ENCODE data around the gene NPTX2.
"Not testable (repeated sequence)": the region's sequence is repeated elsewhere in the genome, so short reads cannot be mapped to it uniquely, and the experiment has no call there.

The NPTX2 gene

GRCh38 chr7:98617051-98617959, at the start of gene NPTX2:
Gene NPTX2 (plus strand): TSS chr7:98617285. CDS start chr7:98617462, 177 bp downstream.
- FAIRE-seq, result no peak

- no peak for FAIRE-seq
These were observed 49.1 kb upstream of the NPTX2 start for GRCh38 chr7:98567991-98568390.

- FAIRE-seq, result no peak
These were observed 48.2 kb upstream of the NPTX2 start for GRCh38 chr7:98568891-98569290.

- FAIRE-seq, result no peak
These were observed 47.3 kb upstream of the NPTX2 start for GRCh38 chr7:98569691-98570337.

GRCh38 chr7:98571006-98571405, 46.1 kb upstream of the NPTX2 start:
- FAIRE-seq, result no peak

GRCh38 chr7:98571986-98572385, 45.1 kb upstream of the NPTX2 start:
- FAIRE-seq, result no peak

- not testable (repeated sequence) for FAIRE-seq
These were observed 44.4 kb upstream of the NPTX2 start for GRCh38 chr7:98572716-98573115.

- no peak for FAIRE-seq
These were observed 43.3 kb upstream of the NPTX2 start for GRCh38 chr7:98573816-98574215.

GRCh38 chr7:98575878-98576277, 41.2 kb upstream of the NPTX2 start:
- no peak for FAIRE-seq

- FAIRE-seq, result no peak
These were observed 32.3 kb upstream of the NPTX2 start for GRCh38 chr7:98584830-98585229.

- no peak for FAIRE-seq
These were observed 25.2 kb upstream of the NPTX2 start for GRCh38 chr7:98591926-98592325.

GRCh38 chr7:98594348-98594747, 22.7 kb upstream of the NPTX2 start:
- no peak for FAIRE-seq

- FAIRE-seq, result no peak
These were observed 22.3 kb upstream of the NPTX2 start for GRCh38 chr7:98594787-98595186.

GRCh38 chr7:98598846-98599615, 18.1 kb upstream of the NPTX2 start:
- no peak for FAIRE-seq

GRCh38 chr7:98599886-98600285, 17.2 kb upstream of the NPTX2 start:
- FAIRE-seq, result no peak

- no peak for FAIRE-seq
These were observed 14.2 kb upstream of the NPTX2 start for GRCh38 chr7:98602755-98603398.

- no peak for FAIRE-seq
These were observed 13.7 kb upstream of the NPTX2 start for GRCh38 chr7:98603399-98603788.

- no peak for FAIRE-seq
These were observed 3.3 kb upstream of the NPTX2 start for GRCh38 chr7:98613601-98614425.

- FAIRE-seq, result no peak
These were observed 569 bp upstream of the NPTX2 start for GRCh38 chr7:98616381-98617050.

- FAIRE-seq, result no peak
These were observed 904 bp downstream of the NPTX2 start for GRCh38 chr7:98617960-98618418.

GRCh38 chr7:98618786-98619185, 1.7 kb downstream of the NPTX2 start:
- no peak for FAIRE-seq
